Activated CD8-positive, alpha-beta T cell treated with anti-CD3 and anti-CD28 coated beads for 36 hours (primary cell): Measurements from ENCODE around the gene ACTG1. TPM values are rescaled to one million over a fixed set of nuclear protein-coding genes. Genes with fewer than 3 reads are reported as not detected.
A peak's percentile ranks its signal among the peaks of the same experiment; 100 is the strongest.

Source experiments
- ATAC-seq: fragments of 200-7000 bp; cut with Tn5 transposase; one replicate; pipeline ENCODE4 v1.10.0; 2021; ENCODE audit warnings: mild to moderate bottlenecking, moderate library complexity
- CTCF ChIA-PET: fragments of 350-600 bp; sonication (Branson Sonifier 250); formaldehyde crosslinking; loops from one replicate; lab custom pipeline; 2021; ENCODE audit warnings: antibody characterized with exemption; lab: Charles Lee
- POLR2A ChIA-PET: fragments of 350-600 bp; sonication (Branson Sonifier 250); formaldehyde crosslinking; loops from one replicate; lab custom pipeline; 2021; ENCODE audit warnings: antibody characterized with exemption; lab: Charles Lee
- DNase-seq: peaks from one replicate; pipeline ENCODE4 v3.0.0-alpha.2; 2020
- H3K27ac Mint-ChIP-seq: one replicate; pipeline ENCODE4 v1.8.0; 2021; ENCODE audit warnings: mild to moderate bottlenecking, mixed read lengths
- H3K27me3 Mint-ChIP-seq: one replicate; pipeline ENCODE4 v1.8.0; 2021; ENCODE audit warnings: mixed read lengths
- H3K36me3 Mint-ChIP-seq: one replicate; pipeline ENCODE4 v1.8.0; 2021; ENCODE audit warnings: low read depth, mixed read lengths
- H3K4me1 Mint-ChIP-seq: one replicate; pipeline ENCODE4 v1.8.0; 2021; ENCODE audit warnings: low read depth, mixed read lengths
- H3K4me3 Mint-ChIP-seq: one replicate; pipeline ENCODE4 v1.8.0; 2021; ENCODE audit warnings: mild to moderate bottlenecking, moderate library complexity, mixed read lengths
- H3K9me3 Mint-ChIP-seq: one replicate; pipeline ENCODE4 v1.8.0; 2021; ENCODE audit warnings: mixed read lengths
- intact Hi-C: fragments of 100-400 bp; cut with micrococcal nuclease; formaldehyde crosslinking; loops from one replicate; pipeline ENCODE4 v1.10.0; 2022
- total RNA-seq, 2 experiments: library from RNA; stranded (reverse); gene quantifications; one replicate each; pipeline ENCODE4 v1.2.3, GENCODE V29; 2021
- TF ChIP-seq, protein P1 (sequence below): fragments of 200-600 bp; IDR thresholded peaks from one replicate; pipeline ENCODE4 v1.8.0; 2022; ENCODE audit warnings: antibody characterized with exemption, mild to moderate bottlenecking

Gene ACTG1
- total RNA-seq, 2 experiments from 2014 or later, result 4,606 to 4,756 TPM

DNA sequence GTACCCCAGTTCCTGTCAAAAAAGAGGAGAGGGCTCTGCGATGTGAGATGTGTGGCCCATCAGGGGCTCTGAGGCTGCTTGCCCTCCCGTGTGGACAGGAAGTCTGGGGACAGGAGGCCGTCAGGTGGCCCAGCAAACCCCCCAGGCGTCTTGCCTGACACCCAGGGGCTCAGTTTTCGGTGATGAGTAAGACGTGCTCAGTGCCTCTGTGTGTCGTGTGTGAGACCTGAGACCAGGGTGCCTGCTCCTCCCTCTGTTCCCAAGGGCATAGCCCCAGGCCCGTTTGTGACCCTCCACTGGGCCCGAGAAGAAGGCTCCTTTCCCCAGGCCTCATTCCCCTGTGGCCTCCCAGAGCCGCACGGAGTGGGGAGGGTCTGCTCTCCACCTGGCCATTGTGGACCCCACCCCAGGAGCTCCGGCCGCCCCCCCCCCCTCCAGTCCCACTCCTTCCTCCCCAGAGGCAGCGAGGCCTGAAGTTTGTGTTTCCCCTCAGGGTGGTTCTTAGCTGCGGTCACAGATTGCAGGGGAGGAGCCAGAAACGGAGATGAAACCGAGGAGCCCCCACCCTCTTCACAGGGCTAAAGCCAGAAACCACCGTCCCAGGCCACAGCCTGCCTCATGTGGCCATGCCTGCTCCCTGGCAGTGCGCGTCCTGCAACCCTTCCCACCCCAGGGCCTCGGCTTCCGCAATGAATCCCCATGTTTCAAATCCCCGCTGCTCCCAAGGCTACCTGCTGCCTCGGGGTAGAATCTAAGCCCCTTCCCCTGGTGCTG, 4.9 kb upstream of the ACTG1 start:
- ChIA-PET POLR2A (interaction anchor here (0.8 to 3.8 kb wide), 9 partner anchors 8 to 272 kb away, joined by 3 to 14 read pairs (median 3); partner anchors contain the start of genes FAAP100 and MRPL12), CTCF (interaction anchor here (1.5 to 2.2 kb wide), 2 partner anchors 33 to 83 kb away, joined by 5 to 11 read pairs; no protein-coding TSS in a partner anchor)
- Mint-ChIP-seq H3K4me3 (peak overlapping the region; percentile 45), H3K9me3 (no peaks in the 10 kb centered on the region), H3K36me3 (peaks cover 3% of the 10 kb centered on the region), H3K27ac (peak overlapping the region; percentile 46), H3K4me1 (peaks cover 25% of the 10 kb centered on the region), H3K27me3 (no peaks in the 10 kb centered on the region)
- ATAC-seq (no peak), DNase-seq (peak; percentile 49)
- TF ChIP-seq, protein P1, sequence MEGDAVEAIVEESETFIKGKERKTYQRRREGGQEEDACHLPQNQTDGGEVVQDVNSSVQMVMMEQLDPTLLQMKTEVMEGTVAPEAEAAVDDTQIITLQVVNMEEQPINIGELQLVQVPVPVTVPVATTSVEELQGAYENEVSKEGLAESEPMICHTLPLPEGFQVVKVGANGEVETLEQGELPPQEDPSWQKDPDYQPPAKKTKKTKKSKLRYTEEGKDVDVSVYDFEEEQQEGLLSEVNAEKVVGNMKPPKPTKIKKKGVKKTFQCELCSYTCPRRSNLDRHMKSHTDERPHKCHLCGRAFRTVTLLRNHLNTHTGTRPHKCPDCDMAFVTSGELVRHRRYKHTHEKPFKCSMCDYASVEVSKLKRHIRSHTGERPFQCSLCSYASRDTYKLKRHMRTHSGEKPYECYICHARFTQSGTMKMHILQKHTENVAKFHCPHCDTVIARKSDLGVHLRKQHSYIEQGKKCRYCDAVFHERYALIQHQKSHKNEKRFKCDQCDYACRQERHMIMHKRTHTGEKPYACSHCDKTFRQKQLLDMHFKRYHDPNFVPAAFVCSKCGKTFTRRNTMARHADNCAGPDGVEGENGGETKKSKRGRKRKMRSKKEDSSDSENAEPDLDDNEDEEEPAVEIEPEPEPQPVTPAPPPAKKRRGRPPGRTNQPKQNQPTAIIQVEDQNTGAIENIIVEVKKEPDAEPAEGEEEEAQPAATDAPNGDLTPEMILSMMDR, result no peak
- intact Hi-C loops, result no loop called here

DNA sequence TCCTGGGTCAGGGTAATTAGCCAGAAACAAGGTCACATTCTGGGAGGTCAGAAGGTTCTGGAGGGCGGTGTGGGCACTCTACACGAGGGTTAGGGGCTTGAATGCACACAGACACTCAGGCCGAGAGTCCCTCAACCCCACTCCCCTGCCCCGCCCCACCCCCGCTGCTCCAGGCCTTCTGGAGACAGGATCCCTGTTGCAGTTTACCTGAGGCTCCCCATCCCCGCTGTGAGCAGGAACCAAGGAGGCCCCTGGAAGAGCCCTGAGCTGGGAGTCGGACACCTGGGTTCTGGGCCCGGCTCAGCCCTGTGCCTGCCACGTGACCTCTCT, 4.4 kb upstream of the ACTG1 start:
- peak overlapping the region; percentile 88 for H3K4me3 Mint-ChIP-seq
- no peak for DNase-seq

GRCh38 chr17:81516439-81516838, 3.8 kb upstream of the ACTG1 start:
- intact Hi-C loops, result no loop called here
- Mint-ChIP-seq H3K27ac (peak overlapping the region; percentile 38), H3K36me3 (peaks cover 11% of the 10 kb centered on the region), H3K9me3 (no peaks in the 10 kb centered on the region), H3K4me1 (peaks cover 25% of the 10 kb centered on the region), H3K27me3 (no peaks in the 10 kb centered on the region), H3K4me3 (peak overlapping the region; percentile 88)
- ChIA-PET POLR2A (interaction anchor here (0.7 to 4.0 kb wide), 4 partner anchors 29 to 240 kb away, joined by 3 to 22 read pairs (median 4); partner anchors contain the start of gene FAAP100), CTCF (interaction anchor here (0.9 to 1.4 kb wide), 3 partner anchors 32 to 263 kb away, joined by 3 to 6 read pairs (median 3); no protein-coding TSS in a partner anchor)
- no peak for ATAC-seq
- TF ChIP-seq, protein P1, result no peak
- DNase-seq, result no peak

More for the DNA sequence above, 4.4 kb upstream of the ACTG1 start:
- POLR2A ChIA-PET, result interaction anchor here (1.1 to 3.8 kb wide), 4 partner anchors 8 to 240 kb away, joined by 3 to 14 read pairs (median 8); partner anchors contain the start of gene FAAP100
- TF ChIP-seq, protein P1, result no peak
- CTCF ChIA-PET, result interaction anchor here (1.4 to 1.5 kb wide), 2 partner anchors 32 to 84 kb away, joined by 5 to 6 read pairs; no protein-coding TSS in a partner anchor
- intact Hi-C loops, result no loop called here
- Mint-ChIP-seq H3K36me3 (peaks cover 6% of the 10 kb centered on the region), H3K9me3 (no peaks in the 10 kb centered on the region), H3K4me1 (peaks cover 25% of the 10 kb centered on the region), H3K27me3 (no peaks in the 10 kb centered on the region), H3K27ac (no peak overlapping the region)
- ATAC-seq, result no peak

GRCh38 chr17:81515530-81516041, 3.0 kb upstream of the ACTG1 start:
- Mint-ChIP-seq H3K36me3 (peaks cover 20% of the 10 kb centered on the region), H3K27me3 (no peaks in the 10 kb centered on the region), H3K4me1 (peaks cover 22% of the 10 kb centered on the region), H3K27ac (peak overlapping the region; percentile 94), H3K9me3 (no peaks in the 10 kb centered on the region), H3K4me3 (peak overlapping the region; percentile 88)
- CTCF ChIA-PET, result interaction anchor here (0.9 to 1.4 kb wide), 4 partner anchors 31 to 263 kb away, joined by 3 to 6 read pairs (median 3); no protein-coding TSS in a partner anchor
- intact Hi-C loops, result no loop called here
- DNase-seq, result no peak
- ATAC-seq, result no peak
- POLR2A ChIA-PET, result interaction anchor here (0.7 to 4.0 kb wide), 5 partner anchors 21 to 40 kb away, joined by 3 to 22 read pairs (median 5); partner anchors contain the start of gene FAAP100
- TF ChIP-seq, protein P1, result no peak
